A549 (cell line): ENCODE data around the gene ESRRG. TPM values are rescaled to one million over a fixed set of nuclear protein-coding genes. Genes with fewer than 3 reads are reported as not detected.
A peak's percentile ranks its signal among the peaks of the same experiment; 100 is the strongest.

Source experiments
- ATAC-seq, 2 experiments: fragments of 200-7000 bp in 1 of 2; fragments of >200 bp in 1 of 2; cut with Nextera tagmentation in 1 of 2; cut with Tn5 transposase in 1 of 2; 3 replicates each; pipeline versions ENCODE4 v1.8.0 to v1.9.1; 2018 to 2020; ENCODE audit warnings: mild to moderate bottlenecking in 1 of 2, moderate library complexity in 1 of 2
- CTCF ChIA-PET: fragments of 300-600 bp; sonication (Branson Sonifier 250); formaldehyde crosslinking; extraction: SDS; loops from one replicate; lab custom pipeline; 2021; ENCODE audit warnings: antibody characterized with exemption, inconsistent platforms; lab: Yijun Ruan, JAX
- POLR2A ChIA-PET: fragments of 350-600 bp; formaldehyde crosslinking; extraction: SDS; loops from one replicate; lab custom pipeline; 2021; ENCODE audit warnings: antibody characterized with exemption, inconsistent platforms; lab: Yijun Ruan, JAX
- DNase-seq, 2 experiments: peaks; one replicate each; pipeline versions ENCODE4 v3.0.0 to v3.0.0-alpha.2; 2011 to 2016; ENCODE audit warnings: low read depth in 1 of 2, low spot score in 1 of 2
- FAIRE-seq: peaks from 2 replicates; lab custom pipeline; 2011; peaks lifted over from hg19 to GRCh38; lab: Jason Lieb, UNC
- H3K27ac ChIP-seq, 2 experiments: fragments of >200 bp; sonication (Bioruptor Twin); formaldehyde crosslinking; 3 replicates each; pipeline ENCODE4 v1.5.1; 2016 to 2017
- H3K4me1 ChIP-seq: fragments of >200 bp; sonication (Bioruptor Twin); formaldehyde crosslinking; 3 replicates; pipeline ENCODE4 v1.6.1; 2016
- H3K4me2 ChIP-seq: fragments of >200 bp; sonication (Bioruptor Twin); formaldehyde crosslinking; 3 replicates; pipeline ENCODE4 v1.6.1; 2016
- H3K4me3 ChIP-seq: fragments of >200 bp; sonication (Bioruptor Twin); formaldehyde crosslinking; 3 replicates; pipeline ENCODE4 v1.5.1; 2016
- H3K9me3 ChIP-seq: fragments of >200 bp; sonication (Bioruptor Twin); formaldehyde crosslinking; 3 replicates; pipeline ENCODE4 v1.6.1; 2016
- BHLHE40 ChIP-seq: IDR thresholded peaks from 2 replicates; pipeline ENCODE4 v1.6.1; 2012; ENCODE audit warnings: low read depth, low read length, inconsistent platforms
- CEBPB ChIP-seq, 2 experiments: fragments of >200 bp in 1 of 2; sonication (Bioruptor Twin) in 1 of 2; formaldehyde crosslinking in 1 of 2; IDR thresholded peaks; 2 replicates each; pipeline ENCODE4 v1.6.1; 2012 to 2016
- EHF ChIP-seq: fragments of 250-450 bp; sonication (Bioruptor Pico); IDR thresholded peaks from 2 replicates; pipeline ENCODE4 v1.5.0; 2020; ENCODE audit warnings: mild to moderate bottlenecking
- EHMT2 ChIP-seq: fragments of 200-600 bp; sonication (generic); IDR thresholded peaks from 2 replicates; pipeline ENCODE4 v1.6.1; 2016; ENCODE audit warnings: antibody characterized with exemption, low read depth, mild to moderate bottlenecking, moderate library complexity
- ELK1 ChIP-seq: fragments of 150-350 bp; IDR thresholded peaks from 2 replicates; pipeline ENCODE4 v1.6.1; 2014; ENCODE audit warnings: low read depth, mild to moderate bottlenecking, low read length
- ESRRA ChIP-seq: fragments of 150-350 bp; IDR thresholded peaks from 2 replicates; pipeline ENCODE4 v1.6.1; 2014; ENCODE audit warnings: mild to moderate bottlenecking, low read length, borderline replicate concordance
- FOXS1 ChIP-seq: fragments of 250-450 bp; sonication (Bioruptor Pico); IDR thresholded peaks from 2 replicates; pipeline ENCODE4 v1.5.0; 2020; ENCODE audit warnings: mild to moderate bottlenecking, moderate library complexity
- HEYL ChIP-seq: fragments of 250-450 bp; sonication (Bioruptor Pico); IDR thresholded peaks from 2 replicates; pipeline ENCODE4 v1.8.0; 2021; ENCODE audit warnings: mild to moderate bottlenecking, moderate library complexity
- HMGXB4 ChIP-seq: fragments of 250-450 bp; sonication (Bioruptor Pico); IDR thresholded peaks from 2 replicates; pipeline ENCODE4 v1.5.0; 2021; ENCODE audit warnings: mild to moderate bottlenecking, moderate library complexity, borderline replicate concordance
- HOXB5 ChIP-seq: fragments of 250-450 bp; sonication (Bioruptor Pico); IDR thresholded peaks from 2 replicates; pipeline ENCODE4 v1.5.0; 2020; ENCODE audit warnings: mild to moderate bottlenecking, moderate library complexity
- JUNB ChIP-seq: fragments of >200 bp; sonication (Bioruptor Twin); formaldehyde crosslinking; IDR thresholded peaks from 2 replicates; pipeline ENCODE4 v1.6.1; 2016
- MAFK ChIP-seq: fragments of 450-650 bp; IDR thresholded peaks from 2 replicates; pipeline ENCODE4 v1.6.1; 2014; ENCODE audit not compliant: partially characterized antibody
- PHF8 ChIP-seq: fragments of 200-600 bp; sonication (generic); IDR thresholded peaks from 2 replicates; pipeline ENCODE4 v1.6.1; 2016; ENCODE audit warnings: low read depth, mild to moderate bottlenecking, antibody characterized with exemption, moderate library complexity, borderline replicate concordance
- POLR2AphosphoS2 ChIP-seq: conservative IDR thresholded peaks from 2 replicates; pipeline ENCODE4 v1.6.1; 2012; ENCODE audit warnings: low read length, improper control_type of control experiment, inconsistent platforms
- RAD21 ChIP-seq, 2 experiments: fragments of >200 bp in 1 of 2; sonication (Bioruptor Twin) in 1 of 2; formaldehyde crosslinking in 1 of 2; IDR thresholded peaks in 1 of 2; conservative IDR thresholded peaks in 1 of 2; 2 replicates in 1 of 2; 3 replicates in 1 of 2; pipeline ENCODE4 v1.6.1; 2012 to 2018; ENCODE audit warnings: inconsistent platforms in 1 of 2
- REST ChIP-seq: fragments of 200-600 bp; sonication (generic); IDR thresholded peaks from 2 replicates; pipeline ENCODE4 v1.6.1; 2016; ENCODE audit warnings: antibody characterized with exemption, mild to moderate bottlenecking, moderate library complexity
- RNF2 ChIP-seq: fragments of 200-600 bp; sonication (generic); IDR thresholded peaks from 2 replicates; pipeline ENCODE4 v1.6.1; 2016; ENCODE audit warnings: low read depth, mild to moderate bottlenecking, antibody characterized with exemption, moderate library complexity, borderline replicate concordance
- WGBS: methylation state at CpG from one replicate; pipeline ENCODE4 v1.1.6; 2017; ENCODE audit errors: missing lambda C conversion rate; 5-methylcytosine and 5-hydroxymethylcytosine counted together
- polyA plus RNA-seq, 4 experiments: library from polyadenylated mRNA; depleted of rRNA in 3 of 4; stranded (reverse); fragments of >200 nt; fragmentation: RNase III in 1 of 4; extraction: RNeasy Plus Mini Kit Qiagen cat#74134 plus additional on column Dnase treatment in 1 of 4; gene quantifications; 2 replicates in 3 of 4; 3 replicates in 1 of 4; pipeline ENCODE4 v1.2.3, GENCODE V29; 2011 to 2017
- TF ChIP-seq, protein P1 (sequence below): fragments of >200 bp; sonication (Bioruptor Twin); formaldehyde crosslinking; IDR thresholded peaks from 3 replicates; pipeline ENCODE4 v1.6.1; 2016
- TF ChIP-seq, protein P2 (sequence below): fragments of 250-450 bp; sonication (Bioruptor Pico); IDR thresholded peaks from 2 replicates; pipeline ENCODE4 v1.5.0; 2020; ENCODE audit warnings: low read depth, mild to moderate bottlenecking, moderate library complexity
- TF ChIP-seq, protein P3 (sequence below): fragments of 450-650 bp; IDR thresholded peaks from 2 replicates; pipeline ENCODE4 v1.6.1; 2014; ENCODE audit warnings: antibody characterized with exemption
- TF ChIP-seq, protein P4 (sequence below): IDR thresholded peaks from 2 replicates; pipeline ENCODE4 v1.6.1; 2012; ENCODE audit warnings: low read depth, borderline replicate concordance

The ESRRG gene
- polyA plus RNA-seq, 2 of the 4 experiments (the other 2 are of a cell fraction) = 0.09 TPM; not detected in 1

- CTCF ChIA-PET = no interaction called here
- POLR2A ChIA-PET = no interaction called here
- no peak for FAIRE-seq
- H3K4me2 ChIP-seq = no peak overlapping the region
- TF ChIP-seq FOXS1 (CRISPR knock-in tag) (no peak), REST (no peak), ESRRA (no peak), BHLHE40 (no peak), ELK1 (no peak)
- TF ChIP-seq, protein P1, sequence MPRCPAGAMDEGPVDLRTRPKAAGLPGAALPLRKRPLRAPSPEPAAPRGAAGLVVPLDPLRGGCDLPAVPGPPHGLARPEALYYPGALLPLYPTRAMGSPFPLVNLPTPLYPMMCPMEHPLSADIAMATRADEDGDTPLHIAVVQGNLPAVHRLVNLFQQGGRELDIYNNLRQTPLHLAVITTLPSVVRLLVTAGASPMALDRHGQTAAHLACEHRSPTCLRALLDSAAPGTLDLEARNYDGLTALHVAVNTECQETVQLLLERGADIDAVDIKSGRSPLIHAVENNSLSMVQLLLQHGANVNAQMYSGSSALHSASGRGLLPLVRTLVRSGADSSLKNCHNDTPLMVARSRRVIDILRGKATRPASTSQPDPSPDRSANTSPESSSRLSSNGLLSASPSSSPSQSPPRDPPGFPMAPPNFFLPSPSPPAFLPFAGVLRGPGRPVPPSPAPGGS = no peak
- TF ChIP-seq, protein P2, sequence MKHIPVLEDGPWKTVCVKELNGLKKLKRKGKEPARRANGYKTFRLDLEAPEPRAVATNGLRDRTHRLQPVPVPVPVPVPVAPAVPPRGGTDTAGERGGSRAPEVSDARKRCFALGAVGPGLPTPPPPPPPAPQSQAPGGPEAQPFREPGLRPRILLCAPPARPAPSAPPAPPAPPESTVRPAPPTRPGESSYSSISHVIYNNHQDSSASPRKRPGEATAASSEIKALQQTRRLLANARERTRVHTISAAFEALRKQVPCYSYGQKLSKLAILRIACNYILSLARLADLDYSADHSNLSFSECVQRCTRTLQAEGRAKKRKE (CRISPR knock-in tag) = no peak
- no peak for DNase-seq
- H3K4me1 ChIP-seq = no peaks in the 10 kb centered on the region
- no peak overlapping the region for H3K27ac ChIP-seq
- ATAC-seq = no peak
- no peak overlapping the region for H3K4me3 ChIP-seq
- no peaks in the 10 kb centered on the region for H3K9me3 ChIP-seq
These were observed 57.4 kb downstream of the ESRRG start for GRCh38 chr1:216665856-216666255.

DNA sequence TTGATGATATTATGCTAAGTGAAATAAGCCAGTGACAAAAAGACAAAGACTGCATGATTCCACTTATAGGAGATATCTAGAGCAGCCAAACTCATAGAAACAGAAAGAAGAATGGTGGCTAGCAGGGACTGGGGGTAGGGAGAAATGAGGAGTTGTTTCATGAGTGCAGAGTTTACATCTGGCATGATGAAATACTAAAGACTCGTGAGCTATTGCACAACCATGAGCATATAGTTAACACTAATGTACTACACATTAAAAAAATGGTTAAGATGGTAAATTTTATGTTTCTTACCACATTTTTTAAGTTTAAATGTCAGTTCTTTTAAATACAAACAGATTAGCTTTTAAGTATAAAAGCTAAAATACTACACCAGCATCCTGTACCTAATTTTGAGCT is 57.8 kb downstream of the ESRRG start:
- ATAC-seq (no peak), DNase-seq (no peak), FAIRE-seq (no peak)
- Histone ChIP-seq H3K27ac (no peak overlapping the region), H3K9me3 (no peaks in the 10 kb centered on the region), H3K4me3 (no peak overlapping the region), H3K4me1 (no peaks in the 10 kb centered on the region), H3K4me2 (no peak overlapping the region)
- ChIA-PET CTCF (no interaction called here), POLR2A (no interaction called here)
- WGBS = 0% methylated on average over 1 of the region's 1 CpG
- TF ChIP-seq, protein P3, sequence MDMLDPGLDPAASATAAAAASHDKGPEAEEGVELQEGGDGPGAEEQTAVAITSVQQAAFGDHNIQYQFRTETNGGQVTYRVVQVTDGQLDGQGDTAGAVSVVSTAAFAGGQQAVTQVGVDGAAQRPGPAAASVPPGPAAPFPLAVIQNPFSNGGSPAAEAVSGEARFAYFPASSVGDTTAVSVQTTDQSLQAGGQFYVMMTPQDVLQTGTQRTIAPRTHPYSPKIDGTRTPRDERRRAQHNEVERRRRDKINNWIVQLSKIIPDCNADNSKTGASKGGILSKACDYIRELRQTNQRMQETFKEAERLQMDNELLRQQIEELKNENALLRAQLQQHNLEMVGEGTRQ = no peak
- 0 out of 4 replicates have a peak, but pooled peaks of 1 of the 2 experiments have one; percentile 5 for TF ChIP-seq CEBPB (IDR thresholded peaks at IDR 0.05)

DNA sequence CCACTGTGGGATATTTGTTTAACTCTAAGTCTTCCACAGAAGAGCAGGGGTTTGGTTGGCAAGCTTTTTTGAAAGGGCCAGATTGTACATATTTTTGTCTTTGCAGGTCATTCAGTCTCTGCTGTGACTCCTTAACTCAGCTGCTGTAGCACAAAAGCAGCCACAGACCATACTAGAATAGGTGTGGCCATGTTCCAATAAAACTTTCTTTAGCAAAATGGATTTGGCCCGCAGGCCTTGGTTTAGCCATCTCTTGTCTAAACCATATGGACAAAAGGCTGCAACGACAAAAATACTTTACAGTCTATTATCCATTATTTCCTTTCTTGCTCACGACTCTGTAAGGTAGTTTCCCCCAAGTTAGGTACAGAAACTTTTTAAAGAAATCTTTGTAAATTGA is 60.5 kb downstream of the ESRRG start:
- Histone ChIP-seq H3K4me1 (no peaks in the 10 kb centered on the region), H3K4me3 (no peak overlapping the region), H3K27ac (no peak overlapping the region), H3K4me2 (no peak overlapping the region)
- ChIA-PET POLR2A (no interaction called here), CTCF (no interaction called here)
- FAIRE-seq (no peak), ATAC-seq (no peak), DNase-seq (no peak)
- TF ChIP-seq, protein P1 = no peak
- TF ChIP-seq HEYL (CRISPR knock-in tag) (no peak), HMGXB4 (CRISPR knock-in tag) (no peak), JUNB (no peak), MAFK (no peak), EHF (CRISPR knock-in tag) (no peak), RAD21 (conservative IDR thresholded peaks at IDR 0.05 in 1 of 2, IDR thresholded peaks at IDR 0.05 in 1 of 2) (no peak), POLR2AphosphoS2 (no peak), EHMT2 (no peak), HOXB5 (no peak), PHF8 (no peak), RNF2 (no peak)
- TF ChIP-seq, protein P4, sequence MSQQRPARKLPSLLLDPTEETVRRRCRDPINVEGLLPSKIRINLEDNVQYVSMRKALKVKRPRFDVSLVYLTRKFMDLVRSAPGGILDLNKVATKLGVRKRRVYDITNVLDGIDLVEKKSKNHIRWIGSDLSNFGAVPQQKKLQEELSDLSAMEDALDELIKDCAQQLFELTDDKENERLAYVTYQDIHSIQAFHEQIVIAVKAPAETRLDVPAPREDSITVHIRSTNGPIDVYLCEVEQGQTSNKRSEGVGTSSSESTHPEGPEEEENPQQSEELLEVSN = no peak
- TF ChIP-seq, all 56 proteins: peak for 0
- WGBS = 2% methylated on average over 3 of the region's 3 CpGs
- H3K9me3 ChIP-seq = no peaks in the 10 kb centered on the region
